Gastroesophageal sphincter (tissue), 3 donors: Measurements from ENCODE around the gene QKI.

Source experiments
- CTCF ChIP-seq, 4 experiments: fragments of 200-600 bp in 2 of 4; fragments of 450-650 bp in 2 of 4; sonication (generic) in 1 of 4; IDR thresholded peaks; one replicate each; pipeline ENCODE4 v1.5.1; 2017 to 2019; ENCODE audit warnings: antibody characterized with exemption in 4 of 4, mild to moderate bottlenecking in 2 of 4, moderate library complexity in 2 of 4
- POLR2A ChIP-seq, 2 donors: fragments of 450-650 bp; IDR thresholded peaks; one replicate each; pipeline ENCODE4 v1.6.1; 2017; ENCODE audit warnings: antibody characterized with exemption in 2 of 2, mild to moderate bottlenecking in 2 of 2, moderate library complexity in 1 of 2

GRCh38 chr6:163468738-163469137 is 54.2 kb downstream of the QKI start:
- TF ChIP-seq CTCF (IDR thresholded peaks at IDR 0.05) (no peak), POLR2A (IDR thresholded peaks at IDR 0.05) (no peak)
